GM10248 (cell line): ENCODE results near the gene LSS.

Source experiments
- CTCF ChIA-PET: fragments of 300-600 bp; sonication (Branson Sonifier 250); formaldehyde crosslinking; extraction: SDS; loops from one replicate; lab custom pipeline; 2021; ENCODE audit warnings: antibody characterized with exemption; lab: Yijun Ruan, JAX
- POLR2A ChIA-PET: fragments of 350-650 bp; sonication (Branson Sonifier 250); formaldehyde crosslinking; extraction: SDS; loops from one replicate; lab custom pipeline; 2020; ENCODE audit warnings: antibody characterized with exemption; lab: Yijun Ruan, JAX
- DNase-seq: peaks from one replicate; pipeline ENCODE4 v3.0.0; 2012; ENCODE audit errors: extremely low spot score
- TF ChIP-seq, protein P1 (sequence below): IDR thresholded peaks from 2 replicates; pipeline ENCODE4 v1.5.1; 2012; ENCODE audit warnings: mild to moderate bottlenecking, low read depth; ENCODE audit errors: extremely low read depth, missing control alignments, control extremely low read depth

The LSS gene

DNA sequence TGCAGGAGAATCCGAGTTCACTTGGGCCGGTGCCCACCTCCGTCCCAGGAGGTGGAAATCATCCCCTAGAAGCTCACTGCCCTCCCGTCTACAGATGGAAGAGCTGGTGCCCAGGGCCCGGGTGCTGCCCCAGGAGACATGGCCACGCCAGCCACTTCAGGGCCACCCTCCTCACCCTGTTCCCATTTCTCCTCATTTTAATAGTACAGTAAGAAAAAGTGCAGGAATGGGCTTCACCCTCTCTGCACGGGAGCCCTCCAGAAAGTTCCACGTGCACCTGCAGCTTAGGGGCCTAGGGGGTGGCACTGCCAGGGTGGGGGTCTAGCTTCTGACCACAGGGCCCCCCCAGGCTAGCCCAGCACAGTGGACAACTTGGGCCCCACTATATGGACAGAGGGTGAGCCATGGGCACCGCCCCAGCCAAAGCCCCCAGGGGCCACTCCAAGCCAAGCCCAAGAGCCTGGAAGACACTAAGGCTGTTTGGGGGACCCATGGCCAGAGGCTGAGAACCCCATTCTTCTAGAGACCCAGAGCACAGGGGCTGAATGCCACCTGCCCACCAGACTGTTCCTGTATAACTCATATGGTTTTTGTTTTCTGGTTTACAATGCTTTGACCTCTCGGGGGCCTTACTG lies 69.8 kb downstream of the LSS start:
- TF ChIP-seq, protein P1, sequence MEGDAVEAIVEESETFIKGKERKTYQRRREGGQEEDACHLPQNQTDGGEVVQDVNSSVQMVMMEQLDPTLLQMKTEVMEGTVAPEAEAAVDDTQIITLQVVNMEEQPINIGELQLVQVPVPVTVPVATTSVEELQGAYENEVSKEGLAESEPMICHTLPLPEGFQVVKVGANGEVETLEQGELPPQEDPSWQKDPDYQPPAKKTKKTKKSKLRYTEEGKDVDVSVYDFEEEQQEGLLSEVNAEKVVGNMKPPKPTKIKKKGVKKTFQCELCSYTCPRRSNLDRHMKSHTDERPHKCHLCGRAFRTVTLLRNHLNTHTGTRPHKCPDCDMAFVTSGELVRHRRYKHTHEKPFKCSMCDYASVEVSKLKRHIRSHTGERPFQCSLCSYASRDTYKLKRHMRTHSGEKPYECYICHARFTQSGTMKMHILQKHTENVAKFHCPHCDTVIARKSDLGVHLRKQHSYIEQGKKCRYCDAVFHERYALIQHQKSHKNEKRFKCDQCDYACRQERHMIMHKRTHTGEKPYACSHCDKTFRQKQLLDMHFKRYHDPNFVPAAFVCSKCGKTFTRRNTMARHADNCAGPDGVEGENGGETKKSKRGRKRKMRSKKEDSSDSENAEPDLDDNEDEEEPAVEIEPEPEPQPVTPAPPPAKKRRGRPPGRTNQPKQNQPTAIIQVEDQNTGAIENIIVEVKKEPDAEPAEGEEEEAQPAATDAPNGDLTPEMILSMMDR, result no peak
- DNase-seq, result no peak
- ChIA-PET POLR2A (no interaction called here), CTCF (interaction anchor here (0.7 to 1.2 kb wide), 3 partner anchors 15 to 52 kb away, joined by 3 read pairs; no protein-coding TSS in a partner anchor)

DNA sequence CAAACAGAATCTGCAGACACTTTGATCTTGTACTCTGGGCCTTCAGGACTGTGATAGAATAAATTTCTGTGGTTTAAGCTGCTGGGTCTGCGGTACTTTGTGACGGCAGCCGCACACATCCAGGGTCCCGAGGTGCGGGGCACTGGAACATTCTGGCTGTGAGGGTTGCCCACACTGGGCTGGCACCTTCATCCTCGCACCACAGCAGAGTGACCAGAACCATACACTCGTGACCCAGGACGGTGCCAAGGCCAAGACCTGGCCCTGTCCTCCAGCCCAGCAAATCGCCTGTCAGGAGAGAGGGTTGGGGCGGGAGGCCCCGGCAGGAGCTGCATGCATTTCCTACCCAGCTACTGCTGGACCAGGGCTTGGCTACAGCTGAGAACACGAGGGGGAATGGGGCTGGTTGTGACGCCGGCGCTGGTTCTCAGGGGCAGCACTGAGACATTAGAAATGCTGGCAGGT lies 70.6 kb downstream of the LSS start:
- DNase-seq, result no peak
- ChIA-PET POLR2A (no interaction called here), CTCF (interaction anchor here (0.7 to 1.2 kb wide), 2 partner anchors 14 to 53 kb away, joined by 3 read pairs; no protein-coding TSS in a partner anchor)
- TF ChIP-seq, protein P1, result no peak

DNA sequence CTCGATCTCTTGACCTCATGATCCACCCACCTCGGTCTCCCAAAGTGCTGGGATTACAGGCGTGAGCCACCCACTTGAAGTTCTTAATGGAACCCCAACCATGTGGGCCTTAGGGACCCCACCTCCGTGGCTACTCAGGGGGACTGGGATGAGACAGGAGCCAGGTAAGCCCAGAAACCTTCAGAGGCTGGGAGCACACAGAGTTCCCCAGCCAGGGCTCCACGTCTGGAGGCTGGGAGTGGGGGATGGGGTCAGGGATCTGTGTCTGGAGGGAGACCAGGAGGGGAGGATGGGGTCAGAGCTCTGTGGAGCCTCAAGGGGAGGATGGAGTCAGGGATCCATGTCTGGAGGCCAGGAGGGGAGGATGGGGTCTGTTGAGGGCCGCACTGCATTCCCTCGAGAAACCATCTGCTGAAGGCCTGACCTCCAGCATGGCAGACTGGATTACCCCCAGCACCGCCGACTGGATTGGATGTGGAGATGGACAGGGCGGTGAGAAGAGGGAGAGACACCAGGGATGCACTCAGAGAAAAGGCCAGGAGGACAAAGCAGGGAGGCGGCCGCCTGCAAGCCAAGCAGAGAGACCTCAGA lies 71.1 kb downstream of the LSS start:
- TF ChIP-seq, protein P1, result no peak
- POLR2A ChIA-PET, result no interaction called here
- no peak for DNase-seq
- CTCF ChIA-PET, result no interaction called here

DNA sequence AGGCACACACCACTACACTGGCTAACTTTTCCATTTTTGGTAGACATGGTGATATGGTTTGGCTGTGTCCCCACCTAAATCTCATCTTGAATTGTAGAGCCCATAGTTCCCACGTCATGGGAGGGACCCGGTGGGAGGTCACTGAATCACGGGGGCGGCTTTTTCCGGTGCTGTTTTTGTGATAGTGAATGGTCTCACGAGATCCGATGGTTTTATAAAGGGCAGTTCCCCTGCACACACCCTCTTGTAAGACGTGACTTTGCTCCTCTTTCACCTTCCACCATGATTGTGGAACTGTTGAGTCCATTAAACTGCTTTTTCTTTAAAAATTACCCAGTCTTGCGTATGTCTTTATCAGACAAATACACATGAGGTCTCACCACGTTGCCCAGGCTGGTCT lies 71.9 kb downstream of the LSS start:
- CTCF ChIA-PET, result no interaction called here
- POLR2A ChIA-PET, result no interaction called here
- no peak for DNase-seq
- TF ChIP-seq, protein P1, result no peak

DNA sequence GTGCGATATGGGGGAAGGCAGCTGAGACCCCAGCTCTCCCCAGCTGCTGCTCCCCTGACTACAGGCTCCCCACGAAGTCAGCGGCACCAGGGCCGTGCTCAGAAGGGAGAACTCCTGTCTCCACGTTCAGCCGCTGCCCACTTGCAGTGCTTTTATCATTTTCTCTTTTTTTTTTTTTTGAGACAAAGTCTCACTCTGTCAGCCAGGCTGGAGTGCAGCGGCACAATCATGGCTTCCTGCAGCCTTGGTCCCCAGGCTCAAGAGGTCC lies 72.3 kb downstream of the LSS start:
- CTCF ChIA-PET, result no interaction called here

DNA sequence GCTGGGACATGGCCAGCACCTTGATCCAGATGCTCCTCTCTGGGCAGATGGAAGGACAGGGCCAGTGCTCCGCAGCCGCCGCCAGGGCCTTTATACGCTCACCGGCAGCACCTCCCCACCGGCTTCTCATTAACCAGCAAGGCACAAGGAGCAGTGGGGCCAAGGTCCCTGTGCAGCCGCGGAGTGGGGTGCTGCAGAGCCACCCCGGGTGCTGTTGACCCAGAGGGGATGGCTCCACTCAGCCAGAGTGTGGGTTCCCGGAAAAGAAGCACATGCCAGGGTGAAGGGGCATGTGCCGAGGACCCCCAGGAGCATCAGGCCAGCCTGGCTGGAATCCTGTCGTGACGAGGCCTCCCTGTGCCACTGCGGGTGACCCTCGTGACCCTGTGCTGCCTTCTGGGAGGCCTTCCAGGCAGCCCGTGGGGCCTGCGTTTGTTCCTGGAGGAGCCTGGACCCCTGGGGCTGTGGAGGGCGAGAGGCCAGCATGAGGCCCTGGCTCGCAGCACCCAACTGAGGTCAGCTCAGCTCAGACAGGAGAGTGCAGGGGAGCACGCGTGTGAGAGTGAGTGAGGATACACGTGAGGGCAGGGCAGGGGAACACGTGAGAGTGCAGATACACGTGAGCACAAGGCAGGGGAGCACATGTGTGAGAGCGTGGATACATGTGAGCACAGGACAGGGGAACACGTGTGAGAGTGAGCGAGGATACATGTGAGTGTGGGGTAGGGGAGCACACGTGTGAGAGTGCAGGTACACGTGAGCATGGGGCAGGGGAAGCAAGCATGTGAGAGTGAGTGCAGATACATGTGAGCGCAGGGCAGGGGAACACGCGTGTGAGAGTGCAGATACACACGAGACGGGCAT lies 72.8 kb downstream of the LSS start, which contains the start of gene FTCD:
Gene FTCD (minus strand): TSS at position 66 of the 864 bp plus-strand sequence. CDS start 56 bp downstream, at position 10.
- ChIA-PET CTCF (interaction anchor here (0.8 to 5.3 kb wide), 2 partner anchors 9 to 13 kb away, joined by 3 to 54 read pairs; no protein-coding TSS in a partner anchor), POLR2A (no interaction called here)
- TF ChIP-seq, protein P1, result no peak
- no peak for DNase-seq

More for the DNA sequence above, 72.3 kb downstream of the LSS start:
- POLR2A ChIA-PET, result no interaction called here
- no peak for DNase-seq
- TF ChIP-seq, protein P1, result no peak
